T-helper 1 cell treated with Interleukin-12 subunit alpha and Interleukin-12 subunit beta and Interleukin-4 antibody, amounts not matched to agents 30 ng/mL and 1 ng/mL, for 36 hours (primary cell): ENCODE results near the gene NECTIN2. TPM values are rescaled to one million over a fixed set of nuclear protein-coding genes. Genes with fewer than 3 reads are reported as not detected.

ENCODE experiments used
- intact Hi-C: fragments of 100-400 bp; cut with micrococcal nuclease; formaldehyde crosslinking; loops from one replicate; pipeline ENCODE4 v1.15.1; 2024
- total RNA-seq: library from RNA; stranded (reverse); gene quantifications from 2 replicates; pipeline ENCODE4 v1.2.3, GENCODE V29; 2022

The NECTIN2 gene
- total RNA-seq, 1 donor from 2014 or later = 0.34 TPM

DNA sequence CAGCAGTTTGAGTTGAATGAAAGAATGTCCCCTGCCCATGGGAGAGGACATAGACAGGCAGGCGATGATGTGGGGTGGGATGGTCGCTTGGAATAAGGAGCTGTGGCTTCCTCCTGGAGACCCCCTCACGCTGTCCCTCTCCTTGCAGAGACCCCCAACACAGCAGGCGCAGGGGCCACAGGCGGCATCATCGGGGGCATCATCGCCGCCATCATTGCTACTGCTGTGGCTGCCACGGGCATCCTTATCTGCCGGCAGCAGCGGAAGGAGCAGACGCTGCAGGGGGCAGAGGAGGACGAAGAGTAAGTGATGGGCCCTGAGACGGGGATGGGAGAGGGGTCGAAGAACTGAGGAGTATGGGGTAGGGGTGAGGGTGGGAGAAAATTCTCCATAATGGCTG lies 36.0 kb downstream of the NECTIN2 start:
- intact Hi-C loops = loop anchor here (10.0 kb wide), 1 partner anchor 947 kb away; the partner anchor contains the start of gene ZNF45

DNA sequence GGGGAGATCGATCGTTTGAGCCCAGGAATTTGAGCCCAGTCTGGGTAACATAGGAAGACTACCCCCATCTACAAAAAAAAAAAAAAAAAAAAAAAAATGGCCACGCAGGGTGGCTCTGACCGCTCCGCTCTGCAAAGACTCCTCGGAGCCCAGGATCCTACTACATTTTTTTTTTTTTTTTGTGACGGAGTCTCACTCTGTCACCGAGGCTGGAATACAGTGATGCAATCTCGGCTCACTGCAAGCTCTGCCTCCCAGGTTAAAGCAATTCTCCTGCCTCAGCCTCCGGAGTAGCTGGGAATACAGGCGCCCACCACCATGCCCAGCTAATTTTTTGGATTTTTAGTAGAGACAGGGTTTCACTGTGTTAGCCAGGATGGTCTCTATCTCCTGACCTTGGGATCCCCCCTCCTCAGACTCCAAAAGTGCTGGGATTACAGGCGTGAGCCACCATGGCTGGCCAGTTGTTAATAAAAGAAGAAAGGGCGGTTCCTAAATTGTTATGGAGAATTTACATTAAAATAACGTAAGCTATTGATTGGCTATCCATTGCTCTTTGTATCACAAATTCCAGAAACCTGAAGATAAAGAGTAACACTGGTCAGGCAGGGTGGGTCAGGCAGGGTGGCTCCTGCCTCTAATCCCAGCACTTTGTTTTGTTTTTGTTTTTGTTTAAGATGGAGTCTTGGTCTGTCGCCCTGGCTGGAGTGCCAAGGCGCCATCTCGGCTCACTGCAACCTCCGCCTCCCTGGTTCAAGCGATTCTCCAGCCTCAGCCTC lies 36.7 kb downstream of the NECTIN2 start:
- intact Hi-C loops = loop anchor here (10.0 kb wide), 1 partner anchor 948 kb away; the partner anchor contains the start of gene ZNF45

DNA sequence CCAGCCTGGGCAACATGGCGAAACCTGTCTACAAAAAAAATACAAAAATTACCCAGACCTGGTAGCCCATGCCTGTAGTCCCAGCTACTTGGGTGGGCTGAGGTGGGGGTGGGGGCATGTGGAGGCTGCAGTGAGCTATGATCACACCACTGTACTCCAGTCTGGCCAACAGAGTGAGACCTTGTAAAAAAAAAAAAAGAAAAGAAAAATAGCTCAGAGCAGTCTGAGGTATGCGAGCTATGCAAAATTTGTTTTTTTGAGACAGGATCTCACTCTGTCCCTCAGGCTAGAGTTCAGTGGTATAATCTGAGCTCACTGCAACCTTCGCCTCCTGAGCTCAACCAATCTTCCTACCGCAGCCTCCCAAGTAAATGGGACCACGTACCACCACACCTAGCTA lies 37.8 kb downstream of the NECTIN2 start:
- intact Hi-C loops = loop anchor here (10.0 kb wide), 1 partner anchor 949 kb away; the partner anchor contains the start of gene ZNF45

DNA sequence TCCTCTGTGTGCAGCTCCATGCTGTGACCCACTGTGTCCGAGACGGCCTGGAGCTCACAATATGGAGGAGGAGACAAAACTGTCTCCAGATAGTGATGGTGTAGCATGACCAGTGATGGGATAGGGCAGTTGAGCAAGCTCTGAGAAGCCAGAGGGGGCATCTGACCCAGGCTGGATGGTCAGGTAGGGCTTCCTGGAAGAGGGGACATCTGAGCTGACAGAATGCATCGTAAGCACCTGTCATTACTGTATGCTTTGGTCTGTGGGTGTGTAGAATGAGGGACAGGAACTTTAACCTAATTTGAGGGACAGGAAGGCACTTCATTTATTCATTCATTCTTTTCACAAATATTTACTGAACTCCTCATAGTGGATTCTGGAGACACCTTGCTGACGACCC lies 38.5 kb downstream of the NECTIN2 start:
- intact Hi-C loops = loop anchor here (10.0 kb wide), 1 partner anchor 950 kb away; the partner anchor contains the start of gene ZNF45

DNA sequence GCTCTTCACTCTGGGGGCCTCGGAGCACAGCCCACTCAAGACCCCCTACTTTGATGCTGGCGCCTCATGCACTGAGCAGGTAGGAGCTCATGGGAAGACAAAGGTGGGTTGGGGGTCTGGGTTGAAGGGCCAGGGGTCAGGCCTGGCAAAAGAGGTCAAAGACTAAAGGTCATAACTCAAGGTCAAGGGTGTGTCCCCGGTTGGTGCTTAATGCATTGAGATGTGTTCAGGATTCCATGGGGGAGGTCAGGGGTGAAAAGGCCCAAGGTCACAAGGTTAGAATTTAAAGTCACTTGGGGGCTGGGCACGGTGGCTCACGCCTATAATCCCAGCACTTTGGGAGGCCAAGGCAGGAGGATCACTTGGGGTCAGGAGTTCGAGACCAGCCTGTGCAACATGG lies 40.0 kb downstream of the NECTIN2 start:
- intact Hi-C loops = loop anchor here (10.0 kb wide), 1 partner anchor 951 kb away; the partner anchor contains the start of gene ZNF45

DNA sequence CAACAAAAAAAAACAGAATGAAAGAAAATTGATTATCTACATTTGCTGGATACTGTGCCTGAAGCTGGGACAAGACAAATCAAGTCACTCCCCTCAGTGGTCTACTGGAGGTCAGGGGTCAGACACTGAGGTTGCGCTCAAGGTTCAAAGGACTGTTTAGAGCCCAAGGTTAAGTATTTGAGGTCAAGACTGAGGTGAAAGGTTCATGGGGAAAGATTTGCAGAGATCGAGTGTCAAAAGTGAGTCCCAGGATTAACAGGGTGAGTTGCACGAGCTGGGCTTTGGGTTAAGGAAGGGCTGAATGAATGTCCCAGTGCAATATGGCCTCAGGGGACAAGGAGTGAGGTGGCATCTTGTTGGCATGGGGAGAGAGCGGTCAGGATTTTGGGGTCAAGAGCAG lies 41.6 kb downstream of the NECTIN2 start:
- intact Hi-C loops = loop anchor here (10.0 kb wide), 1 partner anchor 953 kb away; the partner anchor contains the start of gene ZNF45

DNA sequence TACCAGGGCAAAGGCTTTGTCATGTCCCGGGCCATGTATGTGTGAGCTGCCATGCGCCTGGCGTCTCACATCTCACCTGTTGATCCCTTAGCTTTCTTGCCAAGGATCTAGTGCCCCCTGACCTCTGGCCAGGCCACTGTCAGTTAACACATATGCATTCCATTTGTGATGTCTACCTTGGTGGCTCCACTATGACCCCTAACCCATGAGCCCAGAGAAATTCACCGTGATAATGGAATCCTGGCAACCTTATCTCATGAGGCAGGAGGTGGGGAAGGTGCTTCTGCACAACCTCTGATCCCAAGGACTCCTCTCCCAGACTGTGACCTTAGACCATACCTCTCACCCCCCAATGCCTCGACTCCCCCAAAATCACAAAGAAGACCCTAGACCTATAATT lies 42.2 kb downstream of the NECTIN2 start:
- intact Hi-C loops = loop anchor here (10.0 kb wide), 1 partner anchor 954 kb away; the partner anchor contains the start of gene ZNF45

DNA sequence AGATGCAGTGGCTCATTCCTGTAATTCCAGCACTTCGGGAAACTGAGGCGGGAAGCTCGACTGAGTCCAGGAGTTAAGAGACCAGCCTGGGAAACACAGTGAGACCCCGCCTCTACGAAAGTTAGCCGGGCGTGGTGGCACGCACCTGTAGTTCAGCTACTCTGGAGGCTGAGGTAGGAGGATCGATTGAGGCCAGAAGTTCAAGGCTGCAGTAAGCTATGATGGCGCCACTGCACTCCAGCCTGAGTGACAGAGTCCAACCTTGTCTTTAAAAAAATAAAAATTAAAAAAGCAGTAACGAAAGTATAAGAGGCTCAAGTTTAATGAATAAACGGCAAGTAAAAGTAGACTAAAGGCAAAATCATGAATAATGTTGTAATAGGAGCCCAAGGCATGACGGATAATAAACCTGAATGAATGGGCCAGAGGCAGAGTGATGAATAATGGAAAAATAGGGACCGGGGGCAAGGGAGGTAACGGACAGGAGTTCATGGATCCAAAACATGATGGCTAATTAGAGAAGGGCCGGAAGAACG lies 43.8 kb downstream of the NECTIN2 start:
- intact Hi-C loops = loop anchor here (1.0 to 10.0 kb wide), 21 partner anchors 13 to 1294 kb away; partner anchors contain the start of genes BCL3, BLOC1S3, CLASRP and CLPTM1

DNA sequence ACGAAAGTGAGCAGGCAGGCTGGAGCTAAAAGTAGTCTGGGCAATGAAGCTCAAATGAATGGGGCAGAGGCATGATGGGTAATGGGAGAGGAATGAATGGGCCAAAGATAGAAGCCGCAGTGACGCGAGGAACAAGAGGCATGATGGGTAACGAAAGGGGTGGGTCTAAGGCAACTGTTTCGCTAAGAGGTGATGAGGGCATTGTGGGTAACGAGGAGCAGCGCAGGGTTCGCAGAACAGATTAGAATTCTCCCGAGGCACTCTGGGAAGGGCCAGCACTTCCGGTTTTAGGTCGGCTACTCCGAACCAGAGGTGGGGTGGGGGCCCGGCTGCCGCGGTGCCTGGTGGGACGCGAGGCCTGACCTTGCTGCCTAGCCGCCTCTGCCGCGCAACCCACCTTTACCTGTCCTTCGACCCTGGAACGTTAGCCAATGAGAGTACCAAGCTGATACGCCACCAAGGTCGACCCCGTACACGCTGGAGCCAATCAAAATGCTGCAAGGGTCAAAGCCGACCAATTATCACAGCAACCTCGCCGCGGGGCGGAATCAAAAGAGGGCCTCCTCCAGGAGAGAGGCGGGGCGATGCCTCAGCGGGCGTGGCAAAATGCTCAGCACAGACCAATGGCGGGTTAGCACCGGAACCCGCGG lies 44.4 kb downstream of the NECTIN2 start:
- intact Hi-C loops = loop anchor here (1.0 to 10.0 kb wide), 20 partner anchors 13 to 1294 kb away; partner anchors contain the start of genes BCL3, BLOC1S3, CLASRP and CLPTM1

DNA sequence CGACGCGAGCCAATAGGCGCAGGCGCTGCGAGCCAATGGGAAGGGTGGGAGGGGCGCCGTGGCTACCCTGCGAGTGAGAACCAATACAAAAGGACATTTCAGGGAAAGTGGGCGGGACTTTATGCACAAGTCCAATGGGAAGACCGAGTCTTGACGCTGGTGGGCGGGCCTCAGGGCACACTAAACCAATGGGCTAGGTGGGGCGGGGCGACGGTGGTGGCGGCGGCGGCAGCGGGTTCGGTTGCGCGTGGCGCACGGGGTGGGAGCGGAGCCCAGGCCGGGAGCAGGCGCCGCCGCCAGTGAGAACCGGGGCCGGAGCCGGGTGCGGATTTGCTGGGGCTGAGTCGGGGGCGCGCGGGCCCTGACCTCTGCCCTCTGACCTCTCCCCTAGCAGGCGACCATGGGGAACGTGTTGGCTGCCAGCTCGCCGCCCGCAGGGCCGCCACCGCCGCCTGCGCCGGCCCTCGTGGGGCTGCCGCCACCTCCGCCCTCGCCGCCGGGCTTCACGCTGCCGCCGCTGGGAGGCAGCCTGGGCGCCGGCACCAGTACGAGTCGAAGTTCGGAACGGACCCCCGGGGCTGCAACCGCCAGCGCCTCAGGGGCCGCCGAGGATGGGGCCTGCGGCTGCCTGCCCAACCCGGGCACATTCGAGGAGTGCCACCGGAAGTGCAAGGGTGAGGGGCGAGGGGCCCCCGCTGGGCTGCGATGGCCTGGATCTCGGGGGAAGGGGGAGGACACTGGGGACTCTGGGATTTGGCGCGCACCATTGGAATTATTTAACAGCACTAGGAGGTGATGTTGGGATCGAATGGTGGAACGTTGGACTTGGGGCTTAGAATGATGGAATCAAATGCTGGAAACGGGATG lies 45.2 kb downstream of the NECTIN2 start, which contains the start of gene TOMM40:
Gene TOMM40 (plus strand): TSS at position 239 of the 867 bp plus-strand sequence. CDS start 162 bp downstream, at position 401.
- intact Hi-C loops = loop anchor here (2.0 to 10.0 kb wide), 4 partner anchors 148 to 1136 kb away; partner anchors contain the start of genes CLASRP, SMG9 and VASP

DNA sequence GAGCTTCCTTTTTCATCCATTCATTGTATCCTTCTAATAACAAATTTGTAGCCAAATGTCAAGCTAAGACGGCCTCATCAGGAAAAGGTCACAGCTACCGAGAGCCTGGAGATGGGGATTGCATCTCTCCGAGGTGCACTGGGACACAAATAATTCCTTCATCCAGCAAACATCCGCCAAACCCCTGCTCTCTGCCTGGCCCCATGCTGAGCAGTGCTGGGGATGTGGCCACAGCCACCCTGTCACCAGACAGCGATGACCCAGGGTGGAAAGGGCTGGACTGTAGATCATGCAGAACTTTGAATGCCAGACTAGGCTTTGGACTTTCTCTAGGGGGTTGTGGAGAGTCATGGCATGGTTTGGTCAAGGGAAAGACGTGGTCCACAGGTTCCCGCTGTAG lies 46.8 kb downstream of the NECTIN2 start:
- intact Hi-C loops = loop anchor here (10.0 kb wide), 1 partner anchor 1138 kb away; the partner anchor contains the start of gene SMG9

DNA sequence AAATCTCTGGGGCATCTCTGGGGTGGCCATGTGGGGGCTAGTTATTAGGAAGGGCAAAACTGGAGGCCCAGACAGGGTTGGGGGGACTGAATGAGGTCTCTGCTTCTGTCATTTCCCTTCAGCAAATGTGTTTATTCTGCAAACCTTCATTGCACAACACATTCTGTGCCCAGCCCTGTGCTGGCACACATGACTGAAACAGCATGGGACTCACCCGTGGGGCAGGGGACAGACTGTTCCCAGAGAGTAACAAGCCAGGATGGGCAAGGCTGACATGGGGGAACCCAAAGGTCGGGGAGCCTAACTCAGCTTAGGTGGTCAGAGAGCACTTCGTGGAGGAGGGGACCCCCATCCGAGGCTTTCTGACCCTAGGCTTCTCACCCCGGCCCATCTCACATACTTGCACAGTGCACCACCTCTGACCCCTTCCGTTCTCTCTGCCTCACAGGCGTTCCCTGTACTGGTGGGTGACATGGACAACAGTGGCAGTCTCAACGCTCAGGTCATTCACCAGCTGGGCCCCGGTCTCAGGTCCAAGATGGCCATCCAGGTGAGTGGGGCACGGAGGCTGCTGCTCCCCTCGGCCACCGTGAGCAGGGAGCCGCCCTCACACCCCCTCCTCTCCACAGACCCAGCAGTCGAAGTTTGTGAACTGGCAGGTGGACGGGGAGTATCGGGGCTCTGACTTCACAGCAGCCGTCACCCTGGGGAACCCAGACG lies 47.4 kb downstream of the NECTIN2 start:
- intact Hi-C loops = loop anchor here (10.0 kb wide), 1 partner anchor 1139 kb away; the partner anchor contains the start of gene SMG9

DNA sequence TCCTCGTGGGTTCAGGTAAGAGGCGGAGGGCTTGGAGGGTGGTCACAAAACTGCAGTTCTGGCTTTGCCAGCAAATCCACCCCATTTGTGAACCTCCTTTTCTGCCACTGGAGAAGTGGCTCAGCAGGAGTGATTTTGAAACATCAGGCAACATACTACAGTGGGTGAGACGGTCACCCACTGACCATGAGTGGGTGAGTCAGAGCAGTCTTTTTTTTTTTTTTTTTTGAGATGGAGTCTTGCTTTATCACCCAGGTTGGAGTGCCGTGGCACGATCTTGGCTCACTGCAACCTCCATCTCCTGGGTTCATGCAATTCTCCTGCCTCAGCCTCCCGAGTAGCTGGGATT lies 47.9 kb downstream of the NECTIN2 start:
- intact Hi-C loops = loop anchor here (10.0 kb wide), 1 partner anchor 1139 kb away; the partner anchor contains the start of gene SMG9

DNA sequence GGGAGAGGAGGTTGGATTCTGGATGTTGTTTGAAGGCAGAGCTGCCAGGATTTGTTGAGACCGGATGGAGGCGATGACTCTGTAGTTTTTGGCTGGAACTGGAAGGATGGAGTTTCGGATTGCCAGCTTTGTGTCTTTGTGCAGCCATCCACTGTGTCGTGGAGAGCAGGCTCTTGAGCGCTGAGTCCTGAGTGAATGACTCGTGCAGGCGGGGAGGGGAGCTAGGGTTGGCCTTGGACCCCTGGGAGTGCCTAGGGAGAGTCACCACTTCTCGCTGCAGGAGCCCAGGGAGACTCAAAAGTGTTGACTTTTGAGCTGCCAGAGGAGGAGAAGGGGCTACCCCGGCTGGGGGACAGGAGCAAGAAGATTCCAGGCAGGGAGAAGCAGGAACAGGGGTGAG lies 48.8 kb downstream of the NECTIN2 start:
- intact Hi-C loops = loop anchor here (10.0 kb wide), 1 partner anchor 1140 kb away; the partner anchor contains the start of gene SMG9

DNA sequence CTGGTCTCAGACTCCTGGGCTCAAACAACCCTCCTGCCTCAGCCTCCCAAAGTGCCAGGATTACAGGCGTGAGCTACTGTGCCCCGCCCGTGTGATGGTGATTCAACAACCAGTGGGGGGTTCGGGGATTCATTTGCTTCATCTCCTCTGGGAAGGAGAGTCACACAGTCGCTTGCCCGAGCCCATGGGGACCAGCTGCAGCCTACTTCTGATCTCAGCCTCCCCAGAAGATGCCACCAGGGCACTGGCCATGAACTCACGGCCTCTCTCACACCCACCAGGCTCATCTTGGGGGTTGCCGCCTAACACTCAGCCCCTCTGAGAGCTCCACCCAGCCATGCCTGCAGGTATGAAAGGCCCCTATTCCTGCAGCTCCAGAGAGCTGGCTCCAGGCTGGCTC lies 51.7 kb downstream of the NECTIN2 start:
- intact Hi-C loops = loop anchor here (10.0 kb wide), 1 partner anchor 1143 kb away; the partner anchor contains the start of gene SMG9

DNA sequence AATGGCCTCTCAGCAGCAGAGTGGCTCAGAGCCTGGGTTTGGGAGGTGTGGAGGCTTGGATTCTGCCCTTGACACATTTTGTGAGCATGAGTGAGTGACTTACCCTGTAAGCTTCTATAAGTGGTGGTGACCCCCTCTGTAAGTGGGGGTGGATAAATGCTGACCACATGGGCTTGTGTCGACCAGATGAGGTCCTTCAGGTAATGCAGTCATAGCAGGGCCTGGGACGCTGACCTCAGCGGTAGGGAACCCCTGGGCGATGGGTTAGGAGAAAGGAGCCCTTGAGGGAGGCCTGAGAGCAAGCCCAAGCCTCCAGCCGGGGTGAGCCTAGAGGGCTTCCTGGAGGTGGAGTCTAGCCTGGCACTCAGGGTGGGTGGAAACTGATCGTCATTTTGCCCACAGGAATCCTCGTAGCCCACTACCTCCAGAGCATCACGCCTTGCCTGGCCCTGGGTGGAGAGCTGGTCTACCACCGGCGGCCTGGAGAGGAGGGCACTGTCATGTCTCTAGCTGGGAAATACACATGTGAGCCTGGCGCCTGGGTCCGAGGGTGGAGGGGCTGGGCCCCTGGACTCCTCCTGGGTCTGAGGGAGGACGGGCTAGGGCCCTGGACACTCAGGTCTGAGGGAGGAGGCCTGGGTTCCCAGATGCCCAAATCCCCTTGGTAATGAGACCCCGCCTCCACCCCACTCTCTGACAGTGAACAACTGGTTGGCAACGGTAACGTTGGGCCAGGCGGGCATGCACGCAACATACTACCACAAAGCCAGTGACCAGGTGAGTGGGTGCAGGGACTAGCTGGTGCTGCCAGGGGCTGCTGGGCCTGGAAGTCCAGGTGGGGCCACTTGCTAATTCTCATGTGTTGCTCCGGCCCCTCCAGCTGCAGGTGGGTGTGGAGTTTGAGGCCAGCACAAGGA lies 54.5 kb downstream of the NECTIN2 start:
- intact Hi-C loops = no loop called here

DNA sequence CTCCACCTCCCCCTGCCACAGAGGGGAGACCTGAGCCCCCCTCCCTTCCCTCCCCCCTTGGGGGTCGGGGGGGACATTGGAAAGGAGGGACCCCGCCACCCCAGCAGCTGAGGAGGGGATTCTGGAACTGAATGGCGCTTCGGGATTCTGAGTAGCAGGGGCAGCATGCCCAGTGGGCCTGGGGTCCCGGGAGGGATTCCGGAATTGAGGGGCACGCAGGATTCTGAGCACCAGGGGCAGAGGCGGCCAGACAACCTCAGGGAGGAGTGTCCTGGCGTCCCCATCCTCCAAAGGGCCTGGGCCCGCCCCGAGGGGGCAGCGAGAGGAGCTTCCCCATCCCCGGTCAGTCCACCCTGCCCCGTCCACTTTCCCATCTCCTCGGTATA lies 57.1 kb downstream of the NECTIN2 start:
- intact Hi-C loops = loop anchor here (1.0 kb wide), 3 partner anchors 13 to 156 kb away; no protein-coding TSS in a partner anchor
